WTC11 (cell line): ENCODE results near the gene JUND.

Experiments used
- CTCF ChIP-seq: fragments of 200-600 bp; IDR thresholded peaks from 2 replicates; pipeline ENCODE4 v1.8.0; 2022; ENCODE audit warnings: antibody characterized with exemption
- GTF2I ChIP-seq: fragments of 250-450 bp; sonication (Bioruptor Pico); conservative IDR thresholded peaks from 2 replicates; pipeline ENCODE4 v1.4.0; 2021; ENCODE audit warnings: mild to moderate bottlenecking
- NFE2L1 ChIP-seq: sonication (generic); formaldehyde crosslinking; IDR thresholded peaks from 2 replicates; pipeline ENCODE4 v1.8.1; 2023; ENCODE audit warnings: missing genetic modification reagents
- SMAD4 ChIP-seq: sonication (generic); formaldehyde crosslinking; IDR thresholded peaks from 2 replicates; pipeline ENCODE4 v1.8.0; 2022; ENCODE audit warnings: mild to moderate bottlenecking, missing genetic modification reagents
- SP1 ChIP-seq: sonication (generic); formaldehyde crosslinking; conservative IDR thresholded peaks from 2 replicates; pipeline ENCODE4 v1.8.1; 2022; ENCODE audit warnings: missing genetic modification reagents
- STAT6 ChIP-seq: sonication (generic); formaldehyde crosslinking; conservative IDR thresholded peaks from 2 replicates; pipeline ENCODE4 v1.8.1; 2023; ENCODE audit warnings: mild to moderate bottlenecking, low read depth, missing genetic modification reagents, moderate library complexity
- ZNF512 ChIP-seq: sonication (generic); formaldehyde crosslinking; IDR thresholded peaks from 2 replicates; pipeline ENCODE4 v1.8.1; 2022; ENCODE audit warnings: missing genetic modification reagents, borderline replicate concordance
- TF ChIP-seq, protein P1 (sequence below): sonication (generic); formaldehyde crosslinking; IDR thresholded peaks from 2 replicates; pipeline ENCODE4 v1.8.1; 2023; ENCODE audit warnings: mild to moderate bottlenecking, missing genetic modification reagents, moderate library complexity
- TF ChIP-seq, protein P2 (sequence below): sonication (generic); formaldehyde crosslinking; IDR thresholded peaks from 2 replicates; pipeline ENCODE4 v1.8.1; 2022; ENCODE audit warnings: mild to moderate bottlenecking, moderate library complexity, missing genetic modification reagents
- TF ChIP-seq, protein P3 (sequence below): sonication (generic); formaldehyde crosslinking; IDR thresholded peaks from 2 replicates; pipeline ENCODE4 v1.8.1; 2023; ENCODE audit warnings: mild to moderate bottlenecking, missing genetic modification reagents

DNA sequence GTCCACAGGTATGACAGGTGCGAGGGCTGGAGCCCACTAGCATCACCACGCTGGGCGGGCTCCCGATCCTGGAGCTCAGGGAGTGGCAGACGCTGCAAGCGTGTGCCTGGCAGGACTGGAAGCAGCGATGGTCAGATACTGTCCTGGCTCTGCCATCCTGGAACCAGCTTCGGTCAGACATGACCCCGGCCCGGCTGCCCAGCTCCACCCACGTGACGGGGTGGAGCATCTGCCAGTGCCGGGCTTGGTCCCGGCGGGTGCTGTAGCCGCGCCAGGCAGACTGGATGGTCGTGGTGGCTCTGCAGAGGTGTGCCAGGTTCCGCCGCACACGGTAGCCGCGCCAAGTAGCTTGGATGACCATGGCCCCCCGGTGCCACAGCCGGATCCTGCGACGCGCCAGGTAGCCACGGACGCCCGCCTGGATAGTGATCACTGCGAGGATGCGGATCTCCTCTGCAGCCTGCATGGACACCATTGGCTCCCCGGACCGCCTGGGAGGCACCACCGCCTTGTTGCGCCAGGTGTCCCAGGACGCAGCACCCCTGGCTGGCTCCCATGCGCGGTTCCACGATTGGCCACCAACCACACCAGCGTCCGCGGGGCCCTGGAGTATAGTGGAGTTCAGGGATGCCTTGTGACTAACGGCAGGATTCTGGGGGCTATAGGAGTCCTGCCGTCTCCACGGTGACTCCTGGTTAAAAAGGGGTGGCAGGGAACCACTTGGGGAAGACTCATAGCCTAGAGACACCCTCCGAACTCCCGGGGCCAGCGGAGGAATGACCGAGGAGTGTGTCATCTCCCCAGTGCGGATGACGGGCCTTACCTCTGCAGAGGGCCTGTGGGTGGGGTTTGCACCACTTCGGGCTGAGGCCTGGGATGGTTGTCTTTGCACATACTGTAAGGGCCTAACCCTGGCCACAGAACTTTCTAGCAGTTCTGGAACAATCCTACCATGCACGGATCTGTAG, 23.6 kb downstream of the JUND start:
- TF ChIP-seq, protein P1, sequence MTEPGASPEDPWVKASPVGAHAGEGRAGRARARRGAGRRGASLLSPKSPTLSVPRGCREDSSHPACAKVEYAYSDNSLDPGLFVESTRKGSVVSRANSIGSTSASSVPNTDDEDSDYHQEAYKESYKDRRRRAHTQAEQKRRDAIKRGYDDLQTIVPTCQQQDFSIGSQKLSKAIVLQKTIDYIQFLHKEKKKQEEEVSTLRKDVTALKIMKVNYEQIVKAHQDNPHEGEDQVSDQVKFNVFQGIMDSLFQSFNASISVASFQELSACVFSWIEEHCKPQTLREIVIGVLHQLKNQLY (CRISPR knock-in tag), result no peak
- TF ChIP-seq, protein P2, sequence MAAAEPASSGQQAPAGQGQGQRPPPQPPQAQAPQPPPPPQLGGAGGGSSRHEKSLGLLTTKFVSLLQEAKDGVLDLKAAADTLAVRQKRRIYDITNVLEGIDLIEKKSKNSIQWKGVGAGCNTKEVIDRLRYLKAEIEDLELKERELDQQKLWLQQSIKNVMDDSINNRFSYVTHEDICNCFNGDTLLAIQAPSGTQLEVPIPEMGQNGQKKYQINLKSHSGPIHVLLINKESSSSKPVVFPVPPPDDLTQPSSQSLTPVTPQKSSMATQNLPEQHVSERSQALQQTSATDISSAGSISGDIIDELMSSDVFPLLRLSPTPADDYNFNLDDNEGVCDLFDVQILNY (CRISPR knock-in tag), result no peak
- no peak for TF ChIP-seq GTF2I (CRISPR knock-in tag)
- no peak for TF ChIP-seq CTCF
- no peak for TF ChIP-seq NFE2L1 (CRISPR knock-in tag)
- TF ChIP-seq STAT6 (CRISPR knock-in tag), result no peak
- no peak for TF ChIP-seq ZNF512 (CRISPR knock-in tag)
- TF ChIP-seq SMAD4 (CRISPR knock-in tag), result no peak
- no peak for TF ChIP-seq SP1 (CRISPR knock-in tag)
- TF ChIP-seq, protein P3, sequence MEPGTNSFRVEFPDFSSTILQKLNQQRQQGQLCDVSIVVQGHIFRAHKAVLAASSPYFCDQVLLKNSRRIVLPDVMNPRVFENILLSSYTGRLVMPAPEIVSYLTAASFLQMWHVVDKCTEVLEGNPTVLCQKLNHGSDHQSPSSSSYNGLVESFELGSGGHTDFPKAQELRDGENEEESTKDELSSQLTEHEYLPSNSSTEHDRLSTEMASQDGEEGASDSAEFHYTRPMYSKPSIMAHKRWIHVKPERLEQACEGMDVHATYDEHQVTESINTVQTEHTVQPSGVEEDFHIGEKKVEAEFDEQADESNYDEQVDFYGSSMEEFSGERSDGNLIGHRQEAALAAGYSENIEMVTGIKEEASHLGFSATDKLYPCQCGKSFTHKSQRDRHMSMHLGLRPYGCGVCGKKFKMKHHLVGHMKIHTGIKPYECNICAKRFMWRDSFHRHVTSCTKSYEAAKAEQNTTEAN (CRISPR knock-in tag), result no peak
